ENCODE results near the gene LDOC1.
A peak's percentile ranks its signal among the peaks of the same experiment; 100 is the strongest.
"Not testable (repeated sequence)": the region's sequence is repeated elsewhere in the genome, so short reads cannot be mapped to it uniquely, and the experiment has no call there.

Gene LDOC1

GRCh38 chrX:141176586-141177451 lies at the start of gene LDOC1:
Gene LDOC1 (minus strand): TSS chrX:141177129. CDS start chrX:141177021, 108 bp downstream.
- peak; percentile 82 for DNase-seq

GRCh38 chrX:141221611-141222010 lies 44.7 kb upstream of the LDOC1 start:
- no peak for DNase-seq

- DNase-seq = no peak
Observed at GRCh38 chrX:141220342-141221008, 43.5 kb upstream of the LDOC1 start.

GRCh38 chrX:141214196-141214595 lies 37.3 kb upstream of the LDOC1 start:
- DNase-seq = no peak

- DNase-seq = no peak
Observed at GRCh38 chrX:141201962-141202361, 25.0 kb upstream of the LDOC1 start.

GRCh38 chrX:141188573-141188972 lies 11.6 kb upstream of the LDOC1 start:
- not testable (repeated sequence) for DNase-seq

GRCh38 chrX:141185366-141185765 lies 8.4 kb upstream of the LDOC1 start:
- DNase-seq = no peak

- DNase-seq = no peak
Observed at GRCh38 chrX:141183000-141183399, 6.1 kb upstream of the LDOC1 start.

- DNase-seq = no peak
Observed at GRCh38 chrX:141180851-141181250, 3.9 kb upstream of the LDOC1 start.

GRCh38 chrX:141175786-141176185 lies 1.1 kb downstream of the LDOC1 start:
- no peak for DNase-seq

- no peak for DNase-seq
Observed at GRCh38 chrX:141164406-141164805, 12.5 kb downstream of the LDOC1 start.

GRCh38 chrX:141158084-141158483 lies 18.8 kb downstream of the LDOC1 start:
- no peak for DNase-seq

GRCh38 chrX:141155231-141155630 lies 21.7 kb downstream of the LDOC1 start:
- not testable (repeated sequence) for DNase-seq

GRCh38 chrX:141142946-141143345 lies 34.0 kb downstream of the LDOC1 start:
- no peak for DNase-seq

GRCh38 chrX:141133272-141133671 lies 43.7 kb downstream of the LDOC1 start:
- no peak for DNase-seq

GRCh38 chrX:141127146-141127545 lies 49.8 kb downstream of the LDOC1 start:
- DNase-seq = no peak

All from CD4-positive, alpha-beta T cell treated with Interleukin-21 for 1 hour (primary cell).